Small intestine (tissue), 7 donors: Measurements from ENCODE around the gene ADAMTS16. TPM values are rescaled to one million over a fixed set of nuclear protein-coding genes. Genes with fewer than 3 reads are reported as not detected.
A peak's percentile ranks its signal among the peaks of the same experiment; 100 is the strongest.

Source experiments
- DNase-seq, 2 donors: peaks; one replicate each; pipeline versions ENCODE4 v3.0.0 to v3.0.0-alpha.2; 2013
- FAIRE-seq: peaks from 2 replicates; lab custom pipeline; 2012; peaks lifted over from hg19 to GRCh38; lab: Jason Lieb, UNC
- H3K27ac ChIP-seq, 3 donors: one replicate each; pipeline ENCODE4 v1.5.1; 2013; ENCODE audit warnings: low read length in 2 of 3, mild to moderate bottlenecking in 2 of 3, control low read depth in 1 of 3, inconsistent platforms in 1 of 3, low read depth in 1 of 3, moderate library complexity in 1 of 3
- H3K27me3 ChIP-seq, 3 donors: one replicate each; pipeline ENCODE4 v1.6.1; 2013; ENCODE audit warnings: low read length in 3 of 3, inconsistent platforms in 1 of 3; ENCODE audit not compliant: control insufficient read depth in 3 of 3, insufficient read depth in 3 of 3
- H3K36me3 ChIP-seq, 3 donors: one replicate each; pipeline ENCODE4 v1.6.1; 2013; ENCODE audit warnings: low read length in 3 of 3, inconsistent platforms in 1 of 3, low read depth in 1 of 3, mild to moderate bottlenecking in 1 of 3, moderate library complexity in 1 of 3; ENCODE audit not compliant: control insufficient read depth in 3 of 3, insufficient read depth in 2 of 3
- H3K4me1 ChIP-seq, 3 donors: one replicate each; pipeline ENCODE4 v1.6.1; 2013; ENCODE audit warnings: low read length in 2 of 3, inconsistent platforms in 1 of 3, low read depth in 1 of 3, mild to moderate bottlenecking in 1 of 3, moderate library complexity in 1 of 3; ENCODE audit not compliant: control insufficient read depth in 3 of 3, insufficient read depth in 2 of 3
- H3K4me3 ChIP-seq, 3 donors: one replicate each; pipeline ENCODE4 v1.5.1; 2013; ENCODE audit warnings: low read length in 3 of 3, control low read depth in 1 of 3, inconsistent platforms in 1 of 3, low read depth in 1 of 3, mild to moderate bottlenecking in 1 of 3, moderate library complexity in 1 of 3
- H3K9me3 ChIP-seq, 2 donors: one replicate each; pipeline ENCODE4 v1.6.1; 2013; ENCODE audit warnings: low read depth in 1 of 2, low read length in 1 of 2; ENCODE audit not compliant: control insufficient read depth in 2 of 2, insufficient read depth in 1 of 2
- WGBS, 3 donors: extraction: QIAGEN DNeasy Blood & Tissue Kit; methylation state at CpG; one replicate each; pipeline ENCODE4 v1.1.7; 2013; 5-methylcytosine and 5-hydroxymethylcytosine counted together
- polyA plus RNA-seq, 4 donors: library from polyadenylated mRNA; stranded (reverse) in 3 of 4; unstranded in 1 of 4; fragments of 200-250 nt in 3 of 4; fragments of 120-200 nt in 1 of 4; gene quantifications; one replicate each; pipeline versions ENCODE4 v1.2.1 to v1.2.3, GENCODE V29; 2013
- donor health status: healthy with polysubstance abuse.
- donor health status: control.
- donor health status: control.
- donor health status: Bipolar disorder and iron deficiency.
- donor health status: healthy.

ADAMTS16 gene
- polyA plus RNA-seq, 4 donors = 0.06 to 0.66 TPM; not detected in 2

GRCh38 chr5:5293029-5293428, 152.9 kb downstream of the ADAMTS16 start:
- FAIRE-seq (no peak), DNase-seq (no peak)
- Histone ChIP-seq H3K27ac (no peak overlapping the region), H3K36me3 (no peaks in the 10 kb centered on the region), H3K27me3 (no peaks in the 10 kb centered on the region), H3K9me3 (peaks cover 0 to 5% of the 10 kb centered on the region in 2 donors), H3K4me1 (peaks cover 0 to 4% (median 2%) of the 10 kb centered on the region in 3 donors), H3K4me3 (no peak overlapping the region)
- 69 to 85% (median 76%) methylated on average over 5 of the region's 5 CpGs for WGBS, 3 donors

GRCh38 chr5:5294429-5294828, 154.3 kb downstream of the ADAMTS16 start:
- Histone ChIP-seq H3K4me3 (no peak overlapping the region), H3K9me3 (peaks cover 0 to 6% of the 10 kb centered on the region in 2 donors), H3K4me1 (peaks cover 0 to 7% (median 6%) of the 10 kb centered on the region in 3 donors), H3K27me3 (no peaks in the 10 kb centered on the region), H3K27ac (no peak overlapping the region), H3K36me3 (no peaks in the 10 kb centered on the region)
- 80 to 83% (median 81%) methylated on average over 1 of the region's 1 CpG for WGBS, 3 donors
- FAIRE-seq (no peak), DNase-seq (no peak)

DNA sequence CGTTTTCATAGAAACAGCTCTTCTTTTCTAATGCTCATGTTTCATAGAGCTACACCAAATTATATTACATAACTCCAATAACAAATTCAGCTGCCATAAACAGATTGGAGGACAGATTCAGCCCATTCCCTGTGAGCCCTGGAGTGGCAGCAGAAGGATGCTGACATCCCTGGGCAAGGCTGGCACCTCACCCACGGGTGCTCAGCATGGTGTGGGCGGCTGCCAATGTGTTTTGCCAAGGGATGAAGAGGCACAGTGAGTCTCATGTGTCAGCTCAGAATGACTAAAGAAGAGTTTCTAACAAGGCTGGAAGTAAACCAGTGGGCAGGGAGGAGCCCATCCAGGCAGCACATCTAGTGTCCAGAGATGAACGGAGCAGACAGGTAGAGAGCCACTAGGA, 155.2 kb downstream of the ADAMTS16 start:
- no peak for DNase-seq
- 76 to 84% (median 77%) methylated on average over 4 of the region's 4 CpGs for WGBS, 3 donors
- peaks cover 0 to 7% (median 6%) of the 10 kb centered on the region in 3 donors for H3K4me1 ChIP-seq
- peaks cover 0 to 8% of the 10 kb centered on the region in 2 donors for H3K9me3 ChIP-seq
- no peaks in the 10 kb centered on the region for H3K27me3 ChIP-seq
- H3K4me3 ChIP-seq = no peak overlapping the region
- H3K36me3 ChIP-seq = no peaks in the 10 kb centered on the region
- no peak for FAIRE-seq
- H3K27ac ChIP-seq = no peak overlapping the region

DNA sequence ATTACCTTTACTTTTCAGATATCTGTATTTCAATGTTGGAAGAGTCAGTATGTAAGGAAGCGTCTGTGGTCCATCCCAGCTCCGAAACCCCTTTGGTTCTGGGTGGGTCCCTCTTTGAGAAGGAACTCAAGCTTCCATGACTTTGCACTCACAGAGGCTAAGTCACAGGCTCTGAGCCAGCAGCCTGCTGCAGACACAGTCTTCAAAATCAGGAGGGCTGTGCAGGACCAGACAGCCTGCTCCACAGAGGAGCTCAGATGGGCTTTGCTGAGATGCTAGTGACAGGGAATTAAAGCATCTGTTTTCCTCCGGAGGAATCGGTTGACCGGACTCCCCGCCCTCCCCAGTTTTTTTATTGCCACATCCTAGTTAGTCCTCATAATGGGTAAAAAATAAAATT, 155.9 kb downstream of the ADAMTS16 start:
- 83 to 97% (median 94%) methylated on average over 6 of the region's 6 CpGs for WGBS, 3 donors
- H3K27ac ChIP-seq = no peak overlapping the region
- FAIRE-seq (no peak), DNase-seq (no peak)
- no peaks in the 10 kb centered on the region for H3K27me3 ChIP-seq
- H3K9me3 ChIP-seq = peaks cover 0 to 8% of the 10 kb centered on the region in 2 donors
- H3K4me1 ChIP-seq = peaks cover 0 to 7% (median 6%) of the 10 kb centered on the region in 3 donors
- H3K4me3 ChIP-seq = no peak overlapping the region
- H3K36me3 ChIP-seq = no peaks in the 10 kb centered on the region

GRCh38 chr5:5297432-5298067, 157.4 kb downstream of the ADAMTS16 start:
- FAIRE-seq (no peak), DNase-seq (no peak)
- H3K4me3 ChIP-seq = no peak overlapping the region
- peaks cover 0 to 16% of the 10 kb centered on the region in 2 donors for H3K9me3 ChIP-seq
- H3K27ac ChIP-seq = no peak overlapping the region
- H3K4me1 ChIP-seq = peaks cover 0 to 7% (median 6%) of the 10 kb centered on the region in 3 donors
- no peaks in the 10 kb centered on the region for H3K27me3 ChIP-seq
- H3K36me3 ChIP-seq = no peaks in the 10 kb centered on the region
- WGBS, 3 donors = 57 to 63% (median 58%) methylated on average over 9 of the region's 9 CpGs

- no peak overlapping the region for H3K4me3 ChIP-seq
- DNase-seq (peak; percentile 88 to 90), FAIRE-seq (no peak)
- peak overlapping the region in 1 of 3 donors; percentile 18 for H3K27ac ChIP-seq
- 11 to 57% (median 27%) methylated on average over 4 of the region's 4 CpGs for WGBS, 3 donors
- peaks cover 0 to 16% of the 10 kb centered on the region in 2 donors for H3K9me3 ChIP-seq
- H3K27me3 ChIP-seq = no peaks in the 10 kb centered on the region
- peaks cover 0 to 7% (median 6%) of the 10 kb centered on the region in 3 donors for H3K4me1 ChIP-seq
- no peaks in the 10 kb centered on the region for H3K36me3 ChIP-seq
Observed at GRCh38 chr5:5298068-5298633, 158.0 kb downstream of the ADAMTS16 start.

DNA sequence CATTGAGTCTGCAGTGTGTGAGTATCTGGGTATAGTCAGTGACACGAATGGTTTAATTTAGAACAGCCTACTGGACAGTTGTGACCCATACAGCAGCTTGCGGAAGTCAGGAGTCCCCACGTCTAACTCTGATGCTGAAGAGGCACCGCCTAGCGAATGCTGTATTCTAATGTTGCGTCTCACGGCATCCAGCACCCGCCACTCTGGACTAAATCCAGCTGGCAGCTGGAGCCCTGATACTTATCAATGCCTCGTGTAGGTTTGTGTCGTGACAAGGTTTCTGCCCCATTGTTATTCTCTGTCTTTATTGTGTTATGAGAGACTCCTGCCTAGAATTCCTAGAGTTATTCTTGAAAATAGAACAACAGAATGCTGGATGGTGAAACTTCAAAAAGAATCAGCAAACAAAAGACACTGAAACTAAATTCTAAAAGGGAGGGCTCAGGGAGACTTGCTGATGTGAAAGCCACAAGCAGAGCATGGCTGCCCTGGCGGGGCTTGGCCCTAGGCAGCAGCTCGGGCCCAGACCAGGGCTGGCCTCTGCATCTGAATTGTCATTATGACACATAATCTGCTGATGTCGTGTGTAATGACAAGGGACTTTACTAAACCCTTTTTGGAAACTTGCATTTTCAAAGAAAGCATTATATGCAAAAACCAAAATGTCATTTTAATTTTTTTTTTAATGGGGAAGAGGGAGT, 158.9 kb downstream of the ADAMTS16 start:
- H3K4me1 ChIP-seq = peaks cover 0 to 7% (median 6%) of the 10 kb centered on the region in 3 donors
- H3K27me3 ChIP-seq = no peaks in the 10 kb centered on the region
- peaks cover 0 to 14% of the 10 kb centered on the region in 2 donors for H3K9me3 ChIP-seq
- FAIRE-seq = no peak
- no peaks in the 10 kb centered on the region for H3K36me3 ChIP-seq
- 16 to 58% (median 33%) methylated on average over 13 of the region's 13 CpGs for WGBS, 3 donors
- peak in 1 of 2 donors; percentile 18 for DNase-seq
- peak overlapping the region in 2 of 3 donors; percentile 18 to 66 for H3K27ac ChIP-seq
- no peak overlapping the region for H3K4me3 ChIP-seq

DNA sequence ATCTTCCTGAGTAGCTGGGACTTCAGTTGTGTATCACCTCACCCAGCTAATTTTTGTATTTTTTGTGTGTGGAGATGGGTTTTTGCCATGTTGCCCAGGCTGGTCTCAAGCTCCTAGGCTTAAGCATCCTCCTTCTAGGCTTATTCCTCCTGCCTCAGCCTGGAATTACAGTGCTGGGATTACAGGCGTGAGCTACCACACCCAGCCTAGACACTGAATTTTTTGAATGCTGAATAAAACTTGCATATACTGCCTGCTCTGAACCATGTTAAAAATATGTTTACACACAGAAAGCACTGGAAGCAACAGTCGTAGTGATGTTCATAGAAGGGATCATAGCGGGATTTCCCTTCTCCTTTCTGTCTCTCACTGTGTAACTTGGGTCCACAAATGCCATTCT, 161.0 kb downstream of the ADAMTS16 start:
- FAIRE-seq (no peak), DNase-seq (no peak)
- no peak overlapping the region for H3K4me3 ChIP-seq
- no peaks in the 10 kb centered on the region for H3K36me3 ChIP-seq
- no peaks in the 10 kb centered on the region for H3K27me3 ChIP-seq
- WGBS, 3 donors = 3 to 50% (median 4%) methylated on average over 3 of the region's 3 CpGs
- H3K27ac ChIP-seq = no peak overlapping the region
- peaks cover 0 to 7% (median 6%) of the 10 kb centered on the region in 3 donors for H3K4me1 ChIP-seq
- H3K9me3 ChIP-seq = peaks cover 0 to 11% of the 10 kb centered on the region in 2 donors
